Right renal cortex interstitium (tissue), 3 donors: ENCODE data around the gene TMEM242. TPM values are rescaled to one million over a fixed set of nuclear protein-coding genes. Genes with fewer than 3 reads are reported as not detected.

Experiments
- DNase-seq, 3 donors: peaks; one replicate each; pipeline ENCODE4 v3.0.0-alpha.2; 2013; ENCODE audit warnings: low read depth in 3 of 3, low spot score in 2 of 3
- polyA plus RNA-seq, 3 donors: library from polyadenylated mRNA; unstranded; fragments of 120-200 nt; gene quantifications; one replicate each; pipeline ENCODE4 v1.2.1, GENCODE V29; 2013; ENCODE audit not compliant: insufficient read length in 3 of 3

Gene TMEM242
- polyA plus RNA-seq, 3 donors: 13.6 to 15.1 (median 14.5) TPM

- no peak for DNase-seq
Observed at GRCh38 chr6:157291356-157291755, 32.0 kb downstream of the TMEM242 start.

GRCh38 chr6:157290797-157291196 is 32.5 kb downstream of the TMEM242 start:
- no peak for DNase-seq

- no peak for DNase-seq
Observed at GRCh38 chr6:157289764-157290163, 33.6 kb downstream of the TMEM242 start.

GRCh38 chr6:157288575-157288974 is 34.7 kb downstream of the TMEM242 start:
- no peak for DNase-seq

GRCh38 chr6:157287923-157288322 is 35.4 kb downstream of the TMEM242 start:
- no peak for DNase-seq

- no peak for DNase-seq
Observed at GRCh38 chr6:157287247-157287850, 36.0 kb downstream of the TMEM242 start.

- DNase-seq: no peak
Observed at GRCh38 chr6:157285422-157285779, 37.9 kb downstream of the TMEM242 start.

GRCh38 chr6:157284738-157285421 is 38.4 kb downstream of the TMEM242 start:
- no peak for DNase-seq

GRCh38 chr6:157283900-157284737 is 39.2 kb downstream of the TMEM242 start:
- no peak for DNase-seq

GRCh38 chr6:157283330-157283898 is 39.9 kb downstream of the TMEM242 start:
- no peak for DNase-seq

GRCh38 chr6:157282284-157282683 is 41.0 kb downstream of the TMEM242 start:
- no peak for DNase-seq

GRCh38 chr6:157281570-157281969 is 41.7 kb downstream of the TMEM242 start:
- DNase-seq: no peak

- DNase-seq: no peak
Observed at GRCh38 chr6:157280947-157281346, 42.4 kb downstream of the TMEM242 start.

- DNase-seq: no peak
Observed at GRCh38 chr6:157280157-157280556, 43.2 kb downstream of the TMEM242 start.

GRCh38 chr6:157278171-157278570 is 45.1 kb downstream of the TMEM242 start:
- no peak for DNase-seq

- DNase-seq: no peak
Observed at GRCh38 chr6:157276731-157277130, 46.6 kb downstream of the TMEM242 start.

GRCh38 chr6:157276134-157276532 is 47.2 kb downstream of the TMEM242 start:
- no peak for DNase-seq

- DNase-seq: peak in 2 of 3 donors; percentile 57 to 73
Observed at GRCh38 chr6:157274471-157275226, 48.7 kb downstream of the TMEM242 start.

- no peak for DNase-seq
Observed at GRCh38 chr6:157273756-157274470, 49.4 kb downstream of the TMEM242 start.
